Epithelial cell of umbilical artery (primary cell): Measurements from ENCODE around the gene SHMT1. TPM values are rescaled to one million over a fixed set of nuclear protein-coding genes. Genes with fewer than 3 reads are reported as not detected.

Source experiments
- total RNA-seq: library from RNA; depleted of rRNA; stranded (reverse); fragments of >200 nt; gene quantifications from 2 replicates; pipeline ENCODE4 v1.2.3, GENCODE V29; 2014

SHMT1 gene
- 12.7 and 21.1 TPM in 2 replicates for total RNA-seq

DNA sequence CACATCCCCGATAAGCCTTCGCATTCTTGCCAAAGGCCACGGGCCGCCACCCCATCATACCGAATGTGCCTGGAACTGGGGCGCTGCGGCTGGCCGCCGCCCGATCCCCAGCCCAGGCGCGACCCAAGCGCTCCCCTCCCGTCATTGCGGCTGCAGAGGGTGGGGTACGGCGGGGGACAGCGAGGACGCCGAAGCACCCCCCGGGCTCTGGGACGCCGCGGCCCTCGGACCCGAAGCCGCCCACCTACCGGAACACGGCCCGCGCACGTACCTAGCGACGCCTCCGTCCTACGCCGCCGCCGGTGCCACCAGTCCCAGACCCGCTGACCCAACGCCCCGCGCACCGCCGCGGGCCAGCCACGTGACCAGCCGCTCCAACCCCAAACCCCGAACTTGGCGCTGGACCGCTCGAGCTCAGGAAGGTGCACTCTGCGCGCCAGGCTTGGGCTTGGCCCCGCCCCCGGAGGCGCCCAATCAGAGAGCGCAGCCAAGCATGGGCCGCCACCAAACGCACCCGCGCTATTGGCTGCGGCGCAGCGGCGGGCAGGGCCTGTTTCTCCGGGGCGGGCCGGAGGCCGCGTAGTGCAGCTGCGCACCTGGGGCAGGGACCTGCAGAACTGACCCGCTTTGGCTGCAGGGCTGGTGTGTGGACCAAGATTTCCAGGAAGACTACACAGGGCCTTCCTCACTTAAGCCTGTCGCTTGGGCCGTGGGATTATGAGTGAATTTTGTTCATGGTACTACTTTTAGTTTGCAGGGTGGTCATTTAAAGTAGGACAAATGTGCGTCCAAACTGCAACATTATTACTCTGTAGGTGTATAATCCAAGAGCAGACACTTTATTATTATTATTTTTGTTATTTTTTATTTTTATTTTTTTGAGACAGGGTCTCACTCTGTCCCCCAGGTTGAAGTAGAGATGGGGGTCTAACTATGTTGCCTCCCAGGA lies at the start of gene SHMT1:
TSS of gene SHMT1 (minus strand) at position 450 of the 949 bp plus-strand sequence. CDS start 7,569 bp downstream, outside the sequence.

GRCh38 chr17:18377437-18378204 lies 14.3 kb upstream of the SHMT1 start, which contains the start of gene EVPLL:
Gene EVPLL, plus strand, starts transcription at chr17:18377778. Its CDS starts 3,160 bp downstream, at chr17:18380938.

DNA sequence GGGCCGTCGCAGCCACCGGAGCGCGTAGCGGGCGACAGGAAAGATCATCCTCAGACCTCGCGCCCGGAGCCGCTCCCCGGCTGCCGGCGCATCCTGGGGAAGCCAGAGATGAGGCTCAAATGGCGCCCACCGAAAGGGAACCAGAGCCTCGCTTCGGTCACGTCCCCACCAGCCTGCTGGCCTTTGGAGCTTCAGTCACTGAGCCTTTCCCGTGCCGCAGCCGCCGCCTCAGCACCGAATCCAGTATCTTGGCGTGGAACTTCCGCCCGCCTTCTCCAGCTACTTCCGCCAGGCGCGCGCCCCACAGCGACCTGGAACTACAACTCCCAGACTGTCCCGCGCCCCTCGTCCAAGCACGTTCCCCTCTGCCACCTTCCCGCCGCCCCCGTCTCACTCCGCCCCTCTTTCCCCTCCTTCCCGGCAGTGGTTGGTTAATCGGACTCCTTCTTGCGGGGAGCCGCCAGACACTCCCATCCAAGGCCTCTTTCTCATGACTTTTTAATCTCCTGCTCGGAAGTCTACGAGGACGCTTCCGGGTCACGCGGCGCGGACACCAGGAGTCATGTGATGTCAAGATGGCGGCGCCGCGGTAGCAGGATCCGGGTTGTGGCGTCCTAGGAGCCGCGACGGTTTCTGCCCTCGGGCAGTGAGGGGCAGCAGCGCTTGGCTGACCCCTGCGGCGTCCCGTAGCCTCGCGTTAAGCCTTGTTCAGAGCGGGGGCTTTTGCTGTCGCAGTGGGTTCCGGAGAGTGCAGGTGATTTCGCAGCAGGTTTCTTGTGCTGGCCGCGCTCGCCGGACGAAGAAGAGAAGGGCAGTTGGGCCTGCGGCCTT lies 48.4 kb downstream of the SHMT1 start, which contains the start of the genes SMCR8 and TOP3A:
TSS of gene SMCR8 (plus strand) at position 563 of the 831 bp plus-strand sequence. CDS start 497 bp downstream, outside the sequence.
TSS of gene TOP3A (minus strand) at position 264 of the 831 bp plus-strand sequence. CDS start at position 48, 216 bp downstream.

Other genes starting within 250 kb of the SHMT1 start
- gene ALKBH5, start 179.7 kb downstream of the SHMT1 start, total RNA-seq, result 80.9 and 83.4 TPM in 2 replicates
- gene LLGL1, start 137.9 kb downstream of the SHMT1 start, total RNA-seq, result 29.3 and 30.2 TPM in 2 replicates
- gene FLII, start 104.8 kb downstream of the SHMT1 start, total RNA-seq, result 318 and 345 TPM in 2 replicates
- gene MIEF2, start 102.9 kb downstream of the SHMT1 start, total RNA-seq, result 9.0 and 11.4 TPM in 2 replicates
- 32.5 and 36.9 TPM in 2 replicates for gene TOP3A, start 48.6 kb downstream of the SHMT1 start, total RNA-seq
- gene SMCR8, start 48.3 kb downstream of the SHMT1 start, total RNA-seq, result 12.3 and 15.3 TPM in 2 replicates
- not detected in 2 replicates for gene EVPLL, start 14.2 kb upstream of the SHMT1 start, total RNA-seq
- not detected in 2 replicates for gene LGALS9C, start 113.2 kb upstream of the SHMT1 start, total RNA-seq